ENCODE results near the gene FOXO6. TPM values are rescaled to one million over a fixed set of nuclear protein-coding genes. Genes with fewer than 3 reads are reported as not detected.

FOXO6 gene
- total and polyA plus RNA-seq, 9 of the 15 experiments (the other 6 are each of a cell fraction or from before 2014, with no cell fraction given), result 0.04 to 0.31 (median 0.12) TPM; not detected in 5

DNA sequence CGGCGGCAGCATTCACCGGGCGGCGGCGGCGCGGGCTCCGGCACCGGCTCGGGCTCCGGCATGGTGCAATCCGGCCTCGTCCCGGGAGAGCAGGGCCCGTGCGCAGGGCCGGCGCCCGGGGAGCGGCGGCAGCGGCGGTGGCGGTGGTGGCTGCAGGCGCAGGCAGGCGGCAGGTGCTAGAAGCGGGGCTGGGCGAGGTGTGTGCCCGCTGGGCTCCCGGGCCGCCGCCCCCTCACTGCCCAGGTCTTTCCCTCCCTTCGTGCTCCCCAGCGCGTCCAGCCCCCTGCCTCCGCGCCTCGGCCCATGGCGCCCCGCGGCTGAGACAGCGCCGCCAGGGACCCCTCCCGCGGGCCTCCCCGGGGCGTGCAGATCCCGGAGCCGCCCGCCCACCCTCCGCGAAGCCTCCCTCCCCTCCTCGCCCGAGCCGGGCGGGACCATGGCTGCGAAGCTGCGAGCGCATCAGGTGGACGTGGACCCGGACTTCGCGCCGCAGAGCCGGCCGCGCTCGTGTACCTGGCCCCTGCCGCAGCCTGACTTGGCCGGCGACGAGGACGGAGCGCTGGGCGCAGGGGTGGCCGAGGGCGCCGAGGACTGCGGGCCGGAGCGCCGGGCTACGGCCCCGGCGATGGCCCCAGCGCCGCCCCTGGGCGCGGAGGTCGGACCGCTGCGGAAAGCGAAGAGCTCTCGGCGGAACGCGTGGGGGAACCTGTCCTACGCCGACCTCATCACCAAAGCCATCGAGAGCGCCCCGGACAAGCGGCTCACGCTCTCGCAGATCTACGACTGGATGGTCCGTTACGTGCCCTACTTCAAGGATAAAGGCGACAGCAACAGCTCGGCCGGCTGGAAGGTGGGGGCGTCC, 492 bp downstream of the FOXO6 start:
- H3K79me2 ChIP-seq (ENCODE audit: control insufficient read depth, insufficient read depth, low read length), result no peaks in the 10 kb centered on the region
- peaks cover 16% of the 10 kb centered on the region for H4K20me1 ChIP-seq (replicated peaks; ENCODE audit: control insufficient read depth, insufficient read depth, low read length)
- ChIA-PET CTCF (ENCODE audit: low intra/inter-chr PET ratio) (interaction anchor here (0.9 kb wide), 1 partner anchor 53 kb away, joined by 3 read pairs; no protein-coding TSS in a partner anchor), POLR2A (interaction anchor here (0.6 to 2.1 kb wide), 3 partner anchors 16 to 33 kb away, joined by 3 to 5 read pairs (median 3); no protein-coding TSS in a partner anchor)
- peak overlapping the region; percentile 64 for H2AFZ ChIP-seq (ENCODE audit: low read depth, low read length)
- peak overlapping the region; percentile 42 for H3K4me3 ChIP-seq
- in situ Hi-C loops (cut with MboI), result no loop called here
- WGBS (ENCODE audit: insufficient coverage, low coverage, missing lambda C conversion rate), result 2% methylated on average over 70 of the region's 113 CpGs
- no peaks in the 10 kb centered on the region for H3K9me1 ChIP-seq (ENCODE audit: control insufficient read depth, insufficient read depth, low read length)
- BruUV-seq (replicated peaks), result no TSS peak
- peaks cover 11 to 42% of the 10 kb centered on the region in 2 experiments for H3K27me3 ChIP-seq (ENCODE audit: control insufficient read depth in 2 of 2, insufficient read depth in 2 of 2, low read length in 2 of 2)
- no peaks in the 10 kb centered on the region for H3K36me3 ChIP-seq (ENCODE audit: control insufficient read depth, insufficient read depth, low read length)
- H3K4me1 ChIP-seq (replicated peaks in 1 of 2; ENCODE audit: control insufficient read depth in 2 of 2, insufficient read depth in 2 of 2, low read length in 2 of 2), result peaks cover 22 to 53% of the 10 kb centered on the region in 2 experiments
- FAIRE-seq (no peak), DNase-seq (ENCODE audit: extremely low read depth in 1 of 4, low spot score in 3 of 4) (peak in 3 of 4 experiments; percentile 45 to 70 (median 69)), ATAC-seq (peak; percentile 12)
- no peak overlapping the region for H3K27ac ChIP-seq (ENCODE audit: extremely low read depth, low read depth, low read length)
- peak overlapping the region; percentile 57 for H3K4me2 ChIP-seq (ENCODE audit: insufficient read depth, low read length)
- intact Hi-C loops (cut with micrococcal nuclease), result loop anchor here (2.0 kb wide), 1 partner anchor 55 kb away; no protein-coding TSS in a partner anchor
- H3K9ac ChIP-seq (ENCODE audit: insufficient read depth in 1 of 2, low read depth in 2 of 2, low read length in 2 of 2), result peak overlapping the region in 1 of 2 experiments; percentile 87; a peak in 2 of 4 replicates
- no peaks in the 10 kb centered on the region for H3K9me3 ChIP-seq (replicated peaks; ENCODE audit: control insufficient read depth, insufficient read depth, low read depth, low read length)
- TF ChIP-seq, protein P1, sequence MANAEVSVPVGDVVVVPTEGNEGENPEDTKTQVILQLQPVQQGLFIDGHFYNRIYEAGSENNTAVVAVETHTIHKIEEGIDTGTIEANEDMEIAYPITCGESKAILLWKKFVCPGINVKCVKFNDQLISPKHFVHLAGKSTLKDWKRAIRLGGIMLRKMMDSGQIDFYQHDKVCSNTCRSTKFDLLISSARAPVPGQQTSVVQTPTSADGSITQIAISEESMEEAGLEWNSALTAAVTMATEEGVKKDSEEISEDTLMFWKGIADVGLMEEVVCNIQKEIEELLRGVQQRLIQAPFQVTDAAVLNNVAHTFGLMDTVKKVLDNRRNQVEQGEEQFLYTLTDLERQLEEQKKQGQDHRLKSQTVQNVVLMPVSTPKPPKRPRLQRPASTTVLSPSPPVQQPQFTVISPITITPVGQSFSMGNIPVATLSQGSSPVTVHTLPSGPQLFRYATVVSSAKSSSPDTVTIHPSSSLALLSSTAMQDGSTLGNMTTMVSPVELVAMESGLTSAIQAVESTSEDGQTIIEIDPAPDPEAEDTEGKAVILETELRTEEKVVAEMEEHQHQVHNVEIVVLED (CRISPR knock-in tag; IDR thresholded peaks at IDR 0.05), result no peak
- peak; percentile 15 for TF ChIP-seq FIP1L1 (IDR thresholded peaks at IDR 0.05; ENCODE audit: low read depth, low read length, poor library complexity, severe bottlenecking)
- TF ChIP-seq CTBP1 (IDR thresholded peaks at IDR 0.05; ENCODE audit: borderline replicate concordance), result peak; percentile 42; the same call in 1 of the 2 replicates
- TF ChIP-seq ZNF431 (CRISPR knock-in tag; IDR thresholded peaks at IDR 0.05), result peak; percentile 72
- TF ChIP-seq, protein P2, sequence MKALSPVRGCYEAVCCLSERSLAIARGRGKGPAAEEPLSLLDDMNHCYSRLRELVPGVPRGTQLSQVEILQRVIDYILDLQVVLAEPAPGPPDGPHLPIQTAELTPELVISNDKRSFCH (CRISPR knock-in tag; IDR thresholded peaks at IDR 0.05), result no peak
- TF ChIP-seq, protein P2 (tag; IDR thresholded peaks at IDR 0.05), result 0 out of 2 replicates have a peak, but pooled peaks have one; percentile 13
- TF ChIP-seq, protein P3, sequence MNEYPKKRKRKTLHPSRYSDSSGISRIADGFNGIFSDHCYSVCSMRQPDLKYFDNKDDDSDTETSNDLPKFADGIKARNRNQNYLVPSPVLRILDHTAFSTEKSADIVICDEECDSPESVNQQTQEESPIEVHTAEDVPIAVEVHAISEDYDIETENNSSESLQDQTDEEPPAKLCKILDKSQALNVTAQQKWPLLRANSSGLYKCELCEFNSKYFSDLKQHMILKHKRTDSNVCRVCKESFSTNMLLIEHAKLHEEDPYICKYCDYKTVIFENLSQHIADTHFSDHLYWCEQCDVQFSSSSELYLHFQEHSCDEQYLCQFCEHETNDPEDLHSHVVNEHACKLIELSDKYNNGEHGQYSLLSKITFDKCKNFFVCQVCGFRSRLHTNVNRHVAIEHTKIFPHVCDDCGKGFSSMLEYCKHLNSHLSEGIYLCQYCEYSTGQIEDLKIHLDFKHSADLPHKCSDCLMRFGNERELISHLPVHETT (CRISPR knock-in tag; conservative IDR thresholded peaks at IDR 0.05 in 1 of 2, IDR thresholded peaks at IDR 0.05 in 1 of 2), result peak in 1 of 2 experiments; percentile 58; a peak in 2 of 4 replicates
- peak; percentile 51; the same call in 1 of the 2 replicates for TF ChIP-seq PHF8 (IDR thresholded peaks at IDR 0.05; ENCODE audit: borderline replicate concordance, low read length)
- TF ChIP-seq ZC3H8 (IDR thresholded peaks at IDR 0.05), result no peak
- TF ChIP-seq, protein P4, sequence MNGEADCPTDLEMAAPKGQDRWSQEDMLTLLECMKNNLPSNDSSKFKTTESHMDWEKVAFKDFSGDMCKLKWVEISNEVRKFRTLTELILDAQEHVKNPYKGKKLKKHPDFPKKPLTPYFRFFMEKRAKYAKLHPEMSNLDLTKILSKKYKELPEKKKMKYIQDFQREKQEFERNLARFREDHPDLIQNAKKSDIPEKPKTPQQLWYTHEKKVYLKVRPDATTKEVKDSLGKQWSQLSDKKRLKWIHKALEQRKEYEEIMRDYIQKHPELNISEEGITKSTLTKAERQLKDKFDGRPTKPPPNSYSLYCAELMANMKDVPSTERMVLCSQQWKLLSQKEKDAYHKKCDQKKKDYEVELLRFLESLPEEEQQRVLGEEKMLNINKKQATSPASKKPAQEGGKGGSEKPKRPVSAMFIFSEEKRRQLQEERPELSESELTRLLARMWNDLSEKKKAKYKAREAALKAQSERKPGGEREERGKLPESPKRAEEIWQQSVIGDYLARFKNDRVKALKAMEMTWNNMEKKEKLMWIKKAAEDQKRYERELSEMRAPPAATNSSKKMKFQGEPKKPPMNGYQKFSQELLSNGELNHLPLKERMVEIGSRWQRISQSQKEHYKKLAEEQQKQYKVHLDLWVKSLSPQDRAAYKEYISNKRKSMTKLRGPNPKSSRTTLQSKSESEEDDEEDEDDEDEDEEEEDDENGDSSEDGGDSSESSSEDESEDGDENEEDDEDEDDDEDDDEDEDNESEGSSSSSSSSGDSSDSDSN (IDR thresholded peaks at IDR 0.05; ENCODE audit: borderline replicate concordance in 1 of 2, low read depth in 2 of 2, low read length in 2 of 2), result peak; percentile 72 to 91; a peak in 3 of 4 replicates
- TF ChIP-seq SAP30 (IDR thresholded peaks at IDR 0.05; ENCODE audit: borderline replicate concordance, insufficient read depth, low read depth, low read length, poor library complexity, severe bottlenecking), result peak; percentile 28
- TF ChIP-seq MED1 (CRISPR knock-in tag; IDR thresholded peaks at IDR 0.05; ENCODE audit: borderline replicate concordance), result 0 out of 2 replicates have a peak, but pooled peaks have one; percentile 72
- TF ChIP-seq L3MBTL2 (IDR thresholded peaks at IDR 0.05), result peak; percentile 91

All from K562 (cell line).